Measurements from ENCODE around the gene DMBX1.

DNA sequence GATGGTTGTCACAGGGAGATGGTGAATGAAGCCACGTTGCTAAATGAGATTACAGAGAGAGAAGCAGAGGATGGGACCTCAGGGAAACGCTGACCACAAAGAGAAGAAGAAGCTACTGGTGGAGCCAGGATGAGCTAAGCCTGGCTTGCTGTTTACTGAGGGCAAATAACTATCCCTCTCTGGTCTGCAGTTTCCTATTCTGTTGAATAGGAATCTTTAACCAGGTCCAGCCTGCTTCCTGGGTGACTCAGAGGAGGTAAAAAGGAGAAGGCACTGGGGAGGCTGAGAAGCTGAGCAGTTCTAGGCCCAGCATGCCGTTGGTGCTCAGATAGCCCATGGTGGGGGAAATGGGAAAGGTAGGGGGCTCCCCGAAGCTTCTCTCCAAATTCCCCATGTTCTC lies 29.6 kb downstream of the DMBX1 start:
- TF ChIP-seq CTCF (IDR thresholded peaks at IDR 0.05) (no peak), POLR2A (IDR thresholded peaks at IDR 0.05) (no peak)
